Mesothelial cell of epicardium (in vitro differentiated cells): Measurements from ENCODE around the gene DUS1L. TPM values are rescaled to one million over a fixed set of nuclear protein-coding genes. Genes with fewer than 3 reads are reported as not detected.

ENCODE experiments used
- DNase-seq, 2 experiments: peaks; one replicate each; pipeline ENCODE4 v3.0.0; 2021; ENCODE audit warnings: low spot score in 2 of 2; ENCODE audit not compliant: unreplicated experiment in 2 of 2
- H3K27ac Mint-ChIP-seq: 2 replicates; pipeline ENCODE4 v1.8.0; 2021; ENCODE audit warnings: mixed read lengths
- H3K27me3 Mint-ChIP-seq: 2 replicates; pipeline ENCODE4 v1.8.0; 2021; ENCODE audit warnings: low read depth, mixed read lengths
- H3K36me3 Mint-ChIP-seq: 2 replicates; pipeline ENCODE4 v1.8.0; 2021; ENCODE audit warnings: mixed read lengths
- H3K4me1 Mint-ChIP-seq: 2 replicates; pipeline ENCODE4 v1.8.0; 2021; ENCODE audit warnings: mixed read lengths
- H3K4me3 Mint-ChIP-seq: 2 replicates; pipeline ENCODE4 v1.8.0; 2021; ENCODE audit warnings: mild to moderate bottlenecking, moderate library complexity, mixed read lengths
- H3K9me3 Mint-ChIP-seq: 2 replicates; pipeline ENCODE4 v1.8.0; 2021; ENCODE audit warnings: mixed read lengths
- CTCF ChIP-seq: fragments of 200-600 bp; sonication (generic); IDR thresholded peaks from one replicate; pipeline ENCODE4 v1.5.0; 2021; ENCODE audit warnings: antibody characterized with exemption; ENCODE audit not compliant: unreplicated experiment
- total RNA-seq: library from RNA; stranded (reverse); gene quantifications from 3 replicates; pipeline ENCODE4 v1.2.1, GENCODE V29; 2021

DUS1L gene
- total RNA-seq, 1 donor from 2014 or later: 94.9 TPM

GRCh38 chr17:82112914-82113311, 47.3 kb upstream of the DUS1L start:
- H3K4me1 Mint-ChIP-seq: peaks cover 7% of the 10 kb centered on the region
- peaks cover 9% of the 10 kb centered on the region for H3K36me3 Mint-ChIP-seq
- no peak overlapping the region for H3K27ac Mint-ChIP-seq
- no peak overlapping the region for H3K4me3 Mint-ChIP-seq
- no peak for DNase-seq
- no peaks in the 10 kb centered on the region for H3K9me3 Mint-ChIP-seq
- no peak for TF ChIP-seq CTCF
- no peaks in the 10 kb centered on the region for H3K27me3 Mint-ChIP-seq

- Mint-ChIP-seq H3K27ac (no peak overlapping the region), H3K36me3 (peaks cover 9% of the 10 kb centered on the region), H3K4me3 (no peak overlapping the region), H3K27me3 (no peaks in the 10 kb centered on the region), H3K9me3 (no peaks in the 10 kb centered on the region), H3K4me1 (peaks cover 3% of the 10 kb centered on the region)
- no peak for DNase-seq
- no peak for TF ChIP-seq CTCF
Measured at GRCh38 chr17:82112181-82112913, 46.7 kb upstream of the DUS1L start.

- Mint-ChIP-seq H3K9me3 (no peaks in the 10 kb centered on the region), H3K27ac (no peak overlapping the region), H3K4me1 (peaks cover 16% of the 10 kb centered on the region), H3K36me3 (peaks cover 9% of the 10 kb centered on the region), H3K27me3 (no peaks in the 10 kb centered on the region), H3K4me3 (no peak overlapping the region)
- no peak for TF ChIP-seq CTCF
- no peak for DNase-seq
Measured at GRCh38 chr17:82110298-82110697, 44.7 kb upstream of the DUS1L start.

- Mint-ChIP-seq H3K27ac (no peak overlapping the region), H3K27me3 (no peaks in the 10 kb centered on the region), H3K4me3 (no peak overlapping the region), H3K36me3 (peaks cover 9% of the 10 kb centered on the region), H3K9me3 (no peaks in the 10 kb centered on the region), H3K4me1 (peaks cover 27% of the 10 kb centered on the region)
- TF ChIP-seq CTCF: no peak
- no peak for DNase-seq
Measured at GRCh38 chr17:82108961-82109475, 43.4 kb upstream of the DUS1L start.

- Mint-ChIP-seq H3K36me3 (peaks cover 6% of the 10 kb centered on the region), H3K4me3 (no peak overlapping the region), H3K27ac (peak overlapping the region; percentile 45), H3K9me3 (no peaks in the 10 kb centered on the region), H3K27me3 (no peaks in the 10 kb centered on the region), H3K4me1 (peaks cover 31% of the 10 kb centered on the region)
- DNase-seq: no peak
- TF ChIP-seq CTCF: no peak
Measured at GRCh38 chr17:82108496-82108945, 42.9 kb upstream of the DUS1L start.
